Lower lobe of right lung (tissue), 2 donors: ENCODE data around the gene TAB3. TPM values are rescaled to one million over a fixed set of nuclear protein-coding genes. Genes with fewer than 3 reads are reported as not detected.

Experiments
- ATAC-seq, 2 donors: fragments of 200-7000 bp; cut with Tn5 transposase; one replicate each; pipeline ENCODE4 v1.9.1; 2020 to 2022; ENCODE audit warnings: mild to moderate bottlenecking in 2 of 2, moderate library complexity in 2 of 2
- DNase-seq: peaks from one replicate; pipeline ENCODE4 v3.0.0-alpha.2; 2020
- H3K27ac ChIP-seq: fragments of 200-600 bp; one replicate; pipeline ENCODE4 v1.8.0; 2022
- H3K27me3 ChIP-seq: fragments of 200-600 bp; one replicate; pipeline ENCODE4 v1.8.0; 2022; ENCODE audit warnings: low read depth
- H3K36me3 ChIP-seq: fragments of 200-600 bp; one replicate; pipeline ENCODE4 v1.8.0; 2022; ENCODE audit warnings: mild to moderate bottlenecking
- H3K4me1 ChIP-seq: fragments of 200-600 bp; one replicate; pipeline ENCODE4 v1.8.0; 2022
- H3K4me3 ChIP-seq: fragments of 200-600 bp; one replicate; pipeline ENCODE4 v1.8.0; 2022; ENCODE audit warnings: mild to moderate bottlenecking
- H3K9me3 ChIP-seq: fragments of 200-600 bp; one replicate; pipeline ENCODE4 v1.8.0; 2022
- intact Hi-C: fragments of 100-400 bp; cut with DNase I; formaldehyde crosslinking; loops from one replicate; pipeline ENCODE4 v1.11.0; 2022
- total RNA-seq: library from RNA; stranded (reverse); fragmentation: NEBNext Ultra II Directional; extraction: Animal tissue kit (Norgen Biotek cat#: 25700); gene quantifications from one replicate; pipeline ENCODE4 v1.2.1, GENCODE V29; 2021
- TF ChIP-seq, protein P1 (sequence below): fragments of 200-600 bp; IDR thresholded peaks from one replicate; pipeline ENCODE4 v1.8.0; 2022; ENCODE audit warnings: antibody characterized with exemption, mild to moderate bottlenecking
- donor health status: DM: no; HTN: yes; CAD: no; lungs with severe emphysema.

TAB3 gene
- total RNA-seq, 1 donor from 2014 or later: 23.3 TPM

- no peak overlapping the region for H3K4me3 ChIP-seq
- H3K27me3 ChIP-seq: no peaks in the 10 kb centered on the region
- intact Hi-C loops: no loop called here
- no peaks in the 10 kb centered on the region for H3K4me1 ChIP-seq
- H3K27ac ChIP-seq: peak overlapping the region; percentile 24
- peaks cover 8% of the 10 kb centered on the region for H3K36me3 ChIP-seq
- TF ChIP-seq, protein P1, sequence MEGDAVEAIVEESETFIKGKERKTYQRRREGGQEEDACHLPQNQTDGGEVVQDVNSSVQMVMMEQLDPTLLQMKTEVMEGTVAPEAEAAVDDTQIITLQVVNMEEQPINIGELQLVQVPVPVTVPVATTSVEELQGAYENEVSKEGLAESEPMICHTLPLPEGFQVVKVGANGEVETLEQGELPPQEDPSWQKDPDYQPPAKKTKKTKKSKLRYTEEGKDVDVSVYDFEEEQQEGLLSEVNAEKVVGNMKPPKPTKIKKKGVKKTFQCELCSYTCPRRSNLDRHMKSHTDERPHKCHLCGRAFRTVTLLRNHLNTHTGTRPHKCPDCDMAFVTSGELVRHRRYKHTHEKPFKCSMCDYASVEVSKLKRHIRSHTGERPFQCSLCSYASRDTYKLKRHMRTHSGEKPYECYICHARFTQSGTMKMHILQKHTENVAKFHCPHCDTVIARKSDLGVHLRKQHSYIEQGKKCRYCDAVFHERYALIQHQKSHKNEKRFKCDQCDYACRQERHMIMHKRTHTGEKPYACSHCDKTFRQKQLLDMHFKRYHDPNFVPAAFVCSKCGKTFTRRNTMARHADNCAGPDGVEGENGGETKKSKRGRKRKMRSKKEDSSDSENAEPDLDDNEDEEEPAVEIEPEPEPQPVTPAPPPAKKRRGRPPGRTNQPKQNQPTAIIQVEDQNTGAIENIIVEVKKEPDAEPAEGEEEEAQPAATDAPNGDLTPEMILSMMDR: no peak
- ATAC-seq: peak; percentile 47 to 76
- no peaks in the 10 kb centered on the region for H3K9me3 ChIP-seq
- DNase-seq: no peak
Observed at GRCh38 chrX:30864383-30864785, 24.7 kb downstream of the TAB3 start.

- Histone ChIP-seq H3K4me1 (no peaks in the 10 kb centered on the region), H3K27me3 (no peaks in the 10 kb centered on the region), H3K9me3 (no peaks in the 10 kb centered on the region), H3K36me3 (peaks cover 8% of the 10 kb centered on the region), H3K27ac (no peak overlapping the region), H3K4me3 (no peak overlapping the region)
- intact Hi-C loops: no loop called here
- DNase-seq: no peak
- TF ChIP-seq, protein P1: no peak
- peak; percentile 27 to 65 for ATAC-seq
Observed at GRCh38 chrX:30863974-30864373, 25.1 kb downstream of the TAB3 start.

- H3K4me1 ChIP-seq: no peaks in the 10 kb centered on the region
- DNase-seq: no peak
- ATAC-seq: no peak
- H3K9me3 ChIP-seq: no peaks in the 10 kb centered on the region
- intact Hi-C loops: no loop called here
- no peak overlapping the region for H3K27ac ChIP-seq
- peaks cover 24% of the 10 kb centered on the region for H3K36me3 ChIP-seq
- H3K4me3 ChIP-seq: no peak overlapping the region
- H3K27me3 ChIP-seq: no peaks in the 10 kb centered on the region
- TF ChIP-seq, protein P1: no peak
Observed at GRCh38 chrX:30858098-30858497, 31.0 kb downstream of the TAB3 start.

DNA sequence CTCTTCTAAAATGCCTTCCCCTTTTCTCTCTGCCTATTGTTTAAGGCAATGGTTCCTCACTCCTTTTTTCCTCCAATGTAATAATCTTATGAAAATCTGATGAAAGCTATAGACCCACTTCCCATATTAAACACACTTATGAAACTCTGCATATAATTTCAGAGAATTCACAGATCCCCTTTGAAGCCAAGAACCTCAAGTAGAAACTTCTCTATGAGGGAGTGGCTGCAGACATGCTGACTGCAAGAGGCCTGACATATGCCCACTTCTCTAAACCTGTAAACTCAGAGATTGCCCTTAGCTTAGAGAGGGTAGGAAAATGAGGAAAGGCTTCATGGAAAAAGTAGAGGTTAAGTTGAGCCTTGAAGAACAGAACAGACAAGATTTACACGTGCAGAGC, 37.6 kb downstream of the TAB3 start:
- Histone ChIP-seq H3K36me3 (peaks cover 15% of the 10 kb centered on the region), H3K27me3 (no peaks in the 10 kb centered on the region), H3K4me1 (no peaks in the 10 kb centered on the region), H3K9me3 (no peaks in the 10 kb centered on the region), H3K4me3 (no peak overlapping the region), H3K27ac (no peak overlapping the region)
- ATAC-seq: peak; percentile 31 to 52
- no peak for DNase-seq
- intact Hi-C loops: no loop called here
- TF ChIP-seq, protein P1: no peak

GRCh38 chrX:30835373-30835772, 53.7 kb downstream of the TAB3 start:
- no peak for DNase-seq
- no peak overlapping the region for H3K27ac ChIP-seq
- no peaks in the 10 kb centered on the region for H3K27me3 ChIP-seq
- no peaks in the 10 kb centered on the region for H3K4me1 ChIP-seq
- peaks cover 37% of the 10 kb centered on the region for H3K36me3 ChIP-seq
- no peak for ATAC-seq
- no peaks in the 10 kb centered on the region for H3K9me3 ChIP-seq
- intact Hi-C loops: no loop called here
- TF ChIP-seq, protein P1: no peak
- H3K4me3 ChIP-seq: no peak overlapping the region

GRCh38 chrX:30833896-30834295, 55.2 kb downstream of the TAB3 start:
- Histone ChIP-seq H3K27ac (no peak overlapping the region), H3K9me3 (no peaks in the 10 kb centered on the region), H3K36me3 (peaks cover 32% of the 10 kb centered on the region), H3K4me1 (no peaks in the 10 kb centered on the region), H3K27me3 (no peaks in the 10 kb centered on the region), H3K4me3 (no peak overlapping the region)
- no peak for DNase-seq
- no peak for ATAC-seq
- intact Hi-C loops: no loop called here
- TF ChIP-seq, protein P1: no peak
